Stimulated activated naive CD8-positive, alpha-beta T cell treated with anti-CD3 and anti-CD28 coated beads, Interleukin-15, Interleukin-2, amounts not matched to agents 100 U/mL and 50 U/mL, for 24 hours (primary cell): ENCODE measurements around the gene SNX12.
"Not testable (repeated sequence)": the region's sequence is repeated elsewhere in the genome, so short reads cannot be mapped to it uniquely, and the experiment has no call there.

Experiments
- ATAC-seq: fragments of 150-1000 bp; cut with Tn5 transposase; one replicate; pipeline ENCODE4 v1.10.0; 2021
- DNase-seq: peaks from one replicate; pipeline ENCODE4 v3.0.0; 2021

Gene SNX12

DNA sequence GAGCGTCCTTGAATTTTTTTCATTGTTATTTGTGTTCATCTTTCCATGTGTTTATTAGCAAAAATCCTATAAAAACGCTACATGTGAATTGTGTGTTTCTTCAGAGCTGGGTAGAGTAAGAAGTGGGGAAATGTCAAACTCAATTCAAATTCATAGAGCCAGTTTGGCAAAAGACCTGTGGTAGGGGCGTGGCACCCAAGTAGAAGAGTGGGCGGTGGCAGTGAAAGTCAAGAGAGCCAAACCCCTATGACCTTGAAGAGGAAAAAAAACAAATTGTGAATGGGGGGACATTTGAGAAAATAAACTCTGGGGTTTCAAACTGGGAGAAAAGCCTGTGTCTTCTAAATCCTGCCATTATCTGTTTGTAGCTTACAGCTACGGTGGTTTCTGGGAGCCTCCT lies 23.1 kb upstream of the SNX12 start:
- ATAC-seq = no peak
- no peak for DNase-seq

DNA sequence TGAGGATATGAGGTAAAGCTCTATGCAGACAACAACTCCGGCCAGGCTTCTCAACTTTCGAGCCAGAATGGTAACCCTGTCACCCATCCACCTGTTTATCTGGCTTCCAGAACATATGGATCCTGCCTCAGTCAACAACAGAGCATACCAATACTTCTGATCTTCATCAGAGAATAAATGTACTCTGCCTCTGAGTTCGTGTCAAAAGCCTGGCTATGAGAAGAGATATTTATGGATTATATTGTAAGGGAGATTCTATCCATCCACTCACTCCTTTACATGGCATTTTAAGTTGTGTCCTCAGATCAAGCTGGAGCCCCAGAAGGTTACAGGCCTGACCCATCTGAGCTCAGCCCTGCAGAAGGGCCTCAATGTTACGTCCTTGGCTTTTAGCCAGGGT lies 17.8 kb upstream of the SNX12 start:
- no peak for ATAC-seq
- DNase-seq = no peak

DNA sequence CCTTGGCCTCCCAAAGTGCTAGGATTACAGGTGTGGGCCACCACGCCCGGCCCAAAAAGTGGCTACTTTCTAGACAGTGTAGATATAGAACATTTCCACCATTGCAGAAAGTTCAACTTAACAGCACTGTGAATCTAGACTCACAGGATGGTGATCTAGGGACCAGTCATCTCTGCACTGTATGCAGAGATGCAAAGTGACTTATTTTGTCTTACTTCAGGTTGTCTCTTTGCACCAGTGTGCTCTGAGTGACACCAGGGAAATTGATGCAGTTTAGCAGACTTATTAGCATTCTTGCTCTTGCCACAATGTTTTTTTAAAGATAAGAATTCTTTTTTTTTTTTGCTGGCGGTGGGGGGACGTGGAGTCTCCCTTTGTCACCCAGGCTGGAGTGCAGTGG lies 14.7 kb upstream of the SNX12 start:
- ATAC-seq (no peak), DNase-seq (no peak)

DNA sequence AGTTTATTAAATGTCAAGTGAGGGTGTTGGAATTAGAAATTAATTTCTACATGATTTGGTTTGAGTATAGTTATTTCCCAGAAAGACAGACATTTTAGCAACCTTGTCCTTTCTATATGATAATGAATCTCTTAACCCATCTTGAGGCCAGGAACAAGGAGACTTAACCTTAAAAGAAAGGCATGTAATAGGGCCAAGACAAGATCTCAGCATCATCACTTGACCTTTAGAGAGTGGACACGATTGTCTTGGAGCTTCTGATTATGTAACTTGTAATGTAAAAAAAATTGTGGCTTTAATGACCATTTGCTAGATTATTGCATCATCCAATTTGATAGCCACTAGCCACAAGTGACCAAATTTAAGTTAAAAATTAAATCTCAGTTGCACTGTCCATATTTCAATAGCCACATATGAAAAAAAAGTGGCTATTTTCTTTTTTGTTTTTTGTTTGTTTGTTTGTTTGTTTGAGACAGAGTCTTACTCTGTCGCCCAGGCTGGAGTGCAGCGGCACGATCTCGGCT lies 14.1 kb upstream of the SNX12 start:
- DNase-seq (no peak), ATAC-seq (no peak)

- ATAC-seq (no peak), DNase-seq (no peak)
Measured at GRCh38 chrX:71081330-71082123, 13.4 kb upstream of the SNX12 start.

GRCh38 chrX:71070531-71070930 lies 2.4 kb upstream of the SNX12 start:
- DNase-seq = no peak
- no peak for ATAC-seq

DNA sequence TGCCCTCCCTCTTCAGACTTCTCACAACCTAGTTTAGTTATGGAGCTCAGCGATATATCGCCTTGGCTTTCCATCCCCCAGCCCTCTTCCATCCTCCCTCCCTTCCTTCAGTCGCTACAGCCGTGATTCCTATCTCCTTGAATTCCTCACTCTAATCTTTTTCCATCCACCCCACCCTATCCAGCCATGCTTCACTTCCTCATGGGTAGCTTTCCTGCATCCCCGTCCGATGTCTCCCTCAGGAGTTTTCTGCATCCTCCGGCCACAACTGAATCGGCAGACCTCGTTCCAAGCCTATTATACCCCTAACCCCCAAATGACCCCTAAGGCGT lies 456 bp downstream of the SNX12 start:
- ATAC-seq = no peak
- no peak for DNase-seq

DNA sequence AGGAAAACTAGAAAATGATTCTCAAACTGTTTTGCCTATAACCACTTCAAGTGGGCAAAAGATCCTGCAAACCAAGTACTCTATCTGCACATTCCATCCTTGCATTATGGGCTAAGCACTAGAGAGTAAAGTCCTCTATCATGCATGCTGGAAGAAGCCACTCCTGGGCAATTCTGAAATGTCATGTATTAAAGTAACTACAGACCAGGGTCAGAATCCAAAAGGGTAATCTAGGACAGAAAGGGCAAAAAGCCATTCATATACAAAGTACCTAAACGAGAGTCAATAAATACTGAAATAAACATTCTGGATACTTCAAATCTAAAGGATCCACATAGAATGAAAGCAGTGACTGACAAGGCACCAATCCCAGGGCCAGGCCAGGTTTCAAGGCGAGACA lies 1.0 kb downstream of the SNX12 start:
- no peak for ATAC-seq
- DNase-seq = no peak

GRCh38 chrX:71060127-71060526 lies 8.0 kb downstream of the SNX12 start:
- ATAC-seq = no peak
- no peak for DNase-seq

DNA sequence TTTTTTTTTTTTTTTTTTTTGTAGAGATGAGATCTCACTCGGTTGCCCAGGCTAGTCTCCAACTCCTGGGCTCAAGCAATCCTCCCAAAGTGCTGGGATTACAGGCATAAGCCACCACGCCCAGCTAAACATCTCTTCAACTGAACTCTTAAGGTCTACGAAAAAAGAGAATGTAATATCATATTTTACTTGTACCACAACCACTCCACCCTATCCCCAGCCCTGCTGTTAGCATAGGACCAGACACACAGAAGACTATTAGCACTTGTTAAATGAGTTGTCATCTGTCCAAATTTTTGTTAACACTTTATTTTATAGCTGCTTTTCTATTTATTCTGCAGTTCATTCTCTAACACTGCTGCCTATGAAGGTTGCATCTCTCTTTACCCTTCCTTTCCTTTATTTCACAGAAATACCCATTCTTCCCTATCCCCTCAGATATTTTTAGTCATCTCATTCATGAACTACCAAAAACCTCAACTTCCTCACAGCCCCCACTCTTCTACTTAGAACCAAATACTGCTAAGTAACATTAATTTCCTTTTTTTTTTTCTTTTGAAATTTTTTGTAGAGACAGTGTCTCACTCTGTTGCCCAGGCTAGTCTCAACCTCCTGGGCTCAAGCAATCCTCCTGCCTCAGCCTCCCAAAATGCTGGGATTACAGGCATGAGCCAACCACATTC lies 10.1 kb downstream of the SNX12 start:
- DNase-seq (no peak), ATAC-seq (no peak)

- no peak for DNase-seq
- ATAC-seq = no peak
Measured at GRCh38 chrX:71056867-71057266, 11.3 kb downstream of the SNX12 start.

- ATAC-seq = no peak
- no peak for DNase-seq
Measured at GRCh38 chrX:71053217-71053621, 14.9 kb downstream of the SNX12 start.

DNA sequence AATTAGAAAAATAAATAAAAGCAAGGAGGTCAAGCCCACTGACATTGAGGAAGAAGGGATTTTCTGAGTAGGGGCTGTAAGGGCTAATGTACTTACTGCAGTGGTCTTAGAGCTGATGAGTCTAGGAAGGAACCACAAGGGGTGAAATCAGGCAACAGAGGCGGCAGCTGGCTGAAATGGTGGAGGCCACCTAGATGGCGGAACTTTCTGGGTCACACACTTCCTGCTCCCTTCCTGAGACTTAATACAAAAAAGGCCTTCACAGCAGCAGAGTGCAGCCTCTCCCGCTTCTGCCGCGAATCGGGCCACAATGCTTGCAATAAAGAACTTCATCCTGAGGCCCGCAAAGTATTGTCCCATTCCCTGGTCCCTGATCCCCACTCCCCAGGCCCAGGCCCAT lies 15.4 kb downstream of the SNX12 start:
- DNase-seq (no peak), ATAC-seq (no peak)

- not testable (repeated sequence) for DNase-seq, ATAC-seq
Measured at GRCh38 chrX:71047891-71048290, 20.2 kb downstream of the SNX12 start.

GRCh38 chrX:71017396-71017939 lies 50.7 kb downstream of the SNX12 start:
- no peak for DNase-seq
- no peak for ATAC-seq
